NT2/D1 (cell line): Measurements from ENCODE around the gene AHR.

Experiments
- DNase-seq: peaks from one replicate; pipeline ENCODE4 v3.0.0-alpha.2; 2011; ENCODE audit warnings: low read depth, low spot score
- H3K27me3 ChIP-seq: 2 replicates; pipeline ENCODE4 v1.6.0; 2011; ENCODE audit warnings: mild to moderate bottlenecking; ENCODE audit not compliant: insufficient read length, insufficient read depth
- H3K36me3 ChIP-seq: 2 replicates; pipeline ENCODE4 v1.6.1; 2011; ENCODE audit warnings: mild to moderate bottlenecking, low read length, mixed read lengths; ENCODE audit not compliant: insufficient read depth, insufficient read length
- H3K4me1 ChIP-seq: 2 replicates; pipeline ENCODE4 v1.5.1; 2011; ENCODE audit not compliant: insufficient read depth, insufficient read length
- H3K4me3 ChIP-seq: 2 replicates; pipeline ENCODE4 v1.5.1; 2011; ENCODE audit warnings: low read depth; ENCODE audit not compliant: insufficient read length
- H3K9ac ChIP-seq: 2 replicates; pipeline ENCODE4 v1.6.0; 2011; ENCODE audit warnings: low read depth; ENCODE audit not compliant: insufficient read length
- H3K9me3 ChIP-seq: 2 replicates; pipeline ENCODE4 v1.5.1; 2011; ENCODE audit warnings: mild to moderate bottlenecking, low read length; ENCODE audit not compliant: insufficient read depth
- SUZ12 ChIP-seq: IDR thresholded peaks from 2 replicates; pipeline ENCODE4 v1.6.1; 2011; ENCODE audit not compliant: insufficient read length, insufficient read depth; ENCODE audit errors: extremely low read depth
- YY1 ChIP-seq: IDR thresholded peaks from 2 replicates; pipeline ENCODE4 v1.6.1; 2011; ENCODE audit not compliant: insufficient read length, insufficient read depth
- ZNF274 ChIP-seq: IDR thresholded peaks from 2 replicates; pipeline ENCODE4 v1.6.1; 2011; ENCODE audit warnings: mild to moderate bottlenecking, low read depth, low read length

The AHR gene

GRCh38 chr7:17298102-17298839 is at the start of gene AHR:
TSS of gene AHR (plus strand) at chr7:17298652. CDS start at chr7:17299265, 613 bp downstream.
- Histone ChIP-seq H3K36me3 (no peaks in the 10 kb centered on the region), H3K27me3 (peaks cover 15% of the 10 kb centered on the region), H3K4me1 (no peaks in the 10 kb centered on the region), H3K4me3 (peak within 1 kb of the TSS; percentile 83), H3K9ac (peak within 1 kb of the TSS; percentile 80), H3K9me3 (0 out of 2 replicates have a peak, but pooled peaks cover 8% of the 10 kb centered on the region)
- TF ChIP-seq YY1 (peak; percentile 65), SUZ12 (no peak)
- peak; percentile 92 for DNase-seq

DNA sequence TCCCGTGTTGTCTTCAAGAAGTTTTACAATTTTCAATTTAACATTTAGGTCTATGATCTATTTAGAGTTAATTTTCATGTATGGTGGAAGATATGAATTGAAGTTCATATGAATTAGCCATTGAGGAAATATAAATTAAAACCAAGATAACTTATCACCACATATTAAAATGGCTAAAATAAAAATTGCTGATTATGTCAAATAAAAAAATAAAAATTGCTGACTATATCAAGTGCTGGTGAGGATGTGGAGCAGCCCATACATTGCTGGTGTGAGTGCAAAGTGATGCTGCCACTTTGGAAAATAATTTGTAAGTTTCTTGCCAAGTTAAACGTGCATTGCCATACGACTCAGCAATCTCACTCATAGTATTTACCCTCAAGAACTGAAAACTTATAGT is 44.6 kb upstream of the AHR start:
- no peak overlapping the region for H3K9ac ChIP-seq
- H3K4me1 ChIP-seq, result no peaks in the 10 kb centered on the region
- DNase-seq, result no peak
- no peaks in the 10 kb centered on the region for H3K27me3 ChIP-seq
- H3K36me3 ChIP-seq, result no peaks in the 10 kb centered on the region
- no peak overlapping the region for H3K4me3 ChIP-seq
- TF ChIP-seq ZNF274 (no peak), SUZ12 (no peak), YY1 (no peak)
- no peaks in the 10 kb centered on the region for H3K9me3 ChIP-seq

DNA sequence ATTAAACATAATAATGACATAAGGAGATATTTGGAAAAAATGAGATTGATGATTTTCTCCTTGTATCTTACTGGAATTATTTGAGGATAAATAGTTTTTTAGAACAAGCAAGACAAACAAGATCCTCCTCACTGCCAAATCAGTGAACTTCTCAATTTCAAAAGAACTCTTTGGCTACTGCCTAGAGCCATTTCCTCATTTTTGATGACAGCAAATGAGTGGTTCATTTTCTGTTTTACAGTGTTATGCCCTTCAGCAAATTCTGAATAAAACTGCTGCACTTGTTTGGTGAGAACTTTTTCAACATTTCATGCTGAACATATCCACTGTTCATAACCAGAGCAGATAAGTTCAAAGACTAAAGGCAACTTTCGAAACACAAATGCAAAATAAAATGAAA is 42.5 kb upstream of the AHR start:
- Histone ChIP-seq H3K4me1 (no peaks in the 10 kb centered on the region), H3K9ac (no peak overlapping the region), H3K27me3 (no peaks in the 10 kb centered on the region), H3K9me3 (no peaks in the 10 kb centered on the region), H3K36me3 (no peaks in the 10 kb centered on the region), H3K4me3 (no peak overlapping the region)
- no peak for DNase-seq
- TF ChIP-seq SUZ12 (no peak), YY1 (no peak), ZNF274 (no peak)

GRCh38 chr7:17256375-17256774 is 42.1 kb upstream of the AHR start:
- Histone ChIP-seq H3K9ac (no peak overlapping the region), H3K9me3 (no peaks in the 10 kb centered on the region), H3K36me3 (no peaks in the 10 kb centered on the region), H3K27me3 (no peaks in the 10 kb centered on the region), H3K4me3 (no peak overlapping the region), H3K4me1 (no peaks in the 10 kb centered on the region)
- no peak for DNase-seq
- TF ChIP-seq YY1 (no peak), SUZ12 (no peak), ZNF274 (no peak)

DNA sequence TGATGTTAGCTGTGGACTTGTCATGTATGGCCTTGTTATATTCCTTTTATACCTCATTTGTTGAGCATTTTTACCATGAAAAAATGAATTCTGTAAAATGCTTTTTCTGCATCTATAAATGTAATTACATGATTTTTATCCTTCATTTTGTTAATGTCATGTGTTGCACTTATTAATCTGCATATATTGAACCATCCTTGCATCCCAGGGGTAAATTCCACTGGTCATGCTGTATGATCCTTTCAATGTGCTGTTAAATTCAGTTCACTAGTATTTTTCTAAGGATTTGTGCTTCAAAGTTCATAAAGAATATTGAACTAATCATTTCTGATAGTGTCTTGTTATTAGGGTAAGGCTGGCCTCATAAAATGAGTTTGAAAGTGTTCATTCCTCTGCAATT is 31.9 kb upstream of the AHR start:
- Histone ChIP-seq H3K9ac (no peak overlapping the region), H3K9me3 (peaks cover 26% of the 10 kb centered on the region), H3K4me3 (no peak overlapping the region), H3K4me1 (no peaks in the 10 kb centered on the region), H3K27me3 (no peaks in the 10 kb centered on the region), H3K36me3 (no peaks in the 10 kb centered on the region)
- TF ChIP-seq SUZ12 (no peak), ZNF274 (no peak), YY1 (no peak)
- DNase-seq, result no peak

DNA sequence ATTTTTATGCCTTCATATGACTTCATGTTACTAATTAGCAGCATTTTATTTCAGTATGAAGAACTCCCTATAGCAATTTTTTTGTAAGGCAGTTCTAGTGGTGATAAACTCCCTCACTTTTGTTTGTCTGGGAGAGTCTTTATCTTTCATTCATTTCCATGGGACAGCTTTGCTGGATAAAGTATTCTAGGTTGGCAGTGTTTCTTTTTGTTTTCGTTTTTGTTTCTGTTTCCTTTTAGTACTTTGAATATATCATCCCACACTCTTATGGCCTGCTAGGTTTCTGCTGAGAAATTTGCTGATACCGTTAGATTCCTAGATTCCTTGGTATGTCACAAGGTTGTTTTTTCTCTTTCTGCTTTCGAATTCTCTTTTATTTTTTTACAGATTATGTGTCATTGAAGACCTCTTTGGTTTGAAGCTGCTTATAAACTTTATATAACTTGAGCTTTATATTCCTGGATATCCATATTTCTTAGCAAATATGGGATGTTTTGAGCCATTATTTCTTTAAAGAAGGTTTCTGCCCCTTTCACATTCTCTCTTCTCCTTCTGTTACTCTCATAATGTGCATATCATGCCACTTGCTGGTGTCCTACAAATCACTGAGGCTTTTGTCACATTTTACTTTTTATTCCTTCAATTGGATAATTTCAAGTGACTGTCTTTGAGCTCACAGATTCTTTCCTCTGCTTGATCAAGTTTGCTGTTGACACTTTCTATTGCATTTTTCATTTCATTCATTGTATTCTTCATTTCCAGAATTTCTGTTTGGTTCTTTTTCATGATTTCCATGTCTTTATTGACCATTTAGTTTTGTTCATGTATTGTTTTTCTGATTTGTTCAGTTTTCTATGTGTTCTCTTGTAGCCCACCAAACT is 28.9 kb upstream of the AHR start:
- H3K4me1 ChIP-seq, result no peaks in the 10 kb centered on the region
- H3K27me3 ChIP-seq, result no peaks in the 10 kb centered on the region
- no peaks in the 10 kb centered on the region for H3K36me3 ChIP-seq
- no peak overlapping the region for H3K4me3 ChIP-seq
- DNase-seq, result no peak
- peaks cover 26% of the 10 kb centered on the region for H3K9me3 ChIP-seq
- no peak overlapping the region for H3K9ac ChIP-seq
- no peak for TF ChIP-seq ZNF274

DNA sequence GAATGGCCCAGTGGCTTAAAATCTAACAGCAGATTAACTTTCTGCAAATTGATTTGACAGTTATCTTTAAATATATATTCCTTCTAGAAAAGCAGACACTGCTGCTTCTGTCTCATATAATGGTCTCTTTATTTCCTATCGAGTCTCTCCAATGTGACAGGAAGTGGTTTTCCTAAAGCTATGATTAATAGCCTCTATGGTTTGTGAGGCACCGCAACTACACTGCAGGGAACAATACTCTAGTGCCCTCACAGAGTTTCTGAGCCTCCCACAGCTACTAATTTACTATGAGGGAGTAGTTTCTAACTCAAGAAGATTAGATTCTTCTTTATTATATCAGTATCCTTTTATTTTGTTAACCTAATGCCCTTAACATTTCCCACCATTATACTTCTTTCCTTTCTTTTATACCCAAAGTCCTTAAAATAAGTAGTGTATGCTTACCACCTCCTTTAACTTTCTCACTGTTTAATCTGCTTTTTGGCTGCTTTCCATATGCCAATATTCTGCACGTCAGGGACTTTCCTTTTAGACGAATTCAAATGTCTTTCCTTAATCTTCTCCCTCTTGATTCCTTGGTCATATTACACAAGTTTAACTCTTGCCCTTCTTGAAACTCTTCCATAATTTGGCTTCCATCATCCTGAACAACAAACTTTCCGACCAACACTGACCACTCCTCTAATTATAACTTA is 23.8 kb upstream of the AHR start:
- Histone ChIP-seq H3K4me3 (no peak overlapping the region), H3K9me3 (peaks cover 8% of the 10 kb centered on the region), H3K4me1 (no peaks in the 10 kb centered on the region), H3K27me3 (no peaks in the 10 kb centered on the region), H3K9ac (no peak overlapping the region), H3K36me3 (no peaks in the 10 kb centered on the region)
- DNase-seq, result no peak
- TF ChIP-seq YY1, result no peak
- TF ChIP-seq ZNF274, result no peak
- no peak for TF ChIP-seq SUZ12
